ENCODE data around the gene RPS3A. TPM values are rescaled to one million over a fixed set of nuclear protein-coding genes. Genes with fewer than 3 reads are reported as not detected.

Gene RPS3A
- total and polyA plus RNA-seq, 2 of the 13 experiments (the other 11 are each of a cell fraction or from before 2014, with no cell fraction given) = 3,332 to 3,626 TPM

GRCh38 chr4:151099229-151099975 is at the start of gene RPS3A (continued):
- TF ChIP-seq ZNF737 (CRISPR knock-in tag; IDR thresholded peaks at IDR 0.05; ENCODE audit: borderline replicate concordance) (peak; percentile 56; the same call in 1 of the 2 replicates), XRCC5 (optimal IDR thresholded peaks at IDR 0.05; ENCODE audit: low read length) (peak; percentile 95), ZNF607 (CRISPR knock-in tag; IDR thresholded peaks at IDR 0.05; ENCODE audit: borderline replicate concordance) (peak; percentile 64), ZNF660 (CRISPR knock-in tag; IDR thresholded peaks at IDR 0.05; ENCODE audit: borderline replicate concordance, low read depth) (no peak), GPBP1L1 (CRISPR knock-in tag; IDR thresholded peaks at IDR 0.05) (no peak), AHR (CRISPR knock-in tag; IDR thresholded peaks at IDR 0.05) (peak; percentile 86), TEF (CRISPR knock-in tag; IDR thresholded peaks at IDR 0.05) (peak; percentile 85; the same call in 1 of the 2 replicates), ZBTB8A (CRISPR knock-in tag; IDR thresholded peaks at IDR 0.05; ENCODE audit: borderline replicate concordance, low read depth) (peak; percentile 84; the same call in 1 of the 2 replicates), SP2 (CRISPR knock-in tag; IDR thresholded peaks at IDR 0.05) (peak; percentile 76), IKZF5 (CRISPR knock-in tag; IDR thresholded peaks at IDR 0.05) (peak; percentile 96), ZKSCAN1 (IDR thresholded peaks at IDR 0.05; ENCODE audit: low read length) (no peak), ZNF572 (CRISPR knock-in tag; IDR thresholded peaks at IDR 0.05) (peak; percentile 47; the same call in 1 of the 2 replicates), ADNP (CRISPR knock-in tag; IDR thresholded peaks at IDR 0.05) (no peak), BHLHE40 (IDR thresholded peaks at IDR 0.05; ENCODE audit: low read length) (0 out of 2 replicates have a peak, but pooled peaks have one; percentile 3), RFX3 (CRISPR knock-in tag; IDR thresholded peaks at IDR 0.05) (no peak), MAFG (CRISPR knock-in tag; IDR thresholded peaks at IDR 0.05) (no peak), KAT8 (CRISPR knock-in tag; IDR thresholded peaks at IDR 0.05) (peak; percentile 98), PAWR (CRISPR knock-in tag; IDR thresholded peaks at IDR 0.05; ENCODE audit: borderline replicate concordance) (no peak), HOMEZ (CRISPR knock-in tag; IDR thresholded peaks at IDR 0.05; ENCODE audit: low read depth) (peak; percentile 92), PTBP1 (IDR thresholded peaks at IDR 0.05; ENCODE audit: low read depth, low read length, poor library complexity, severe bottlenecking) (peak; percentile 31), HOXA3 (CRISPR knock-in tag; IDR thresholded peaks at IDR 0.05) (peak; percentile 96), CREM (IDR thresholded peaks at IDR 0.05) (peak; percentile 93), CREM (CRISPR knock-in tag; IDR thresholded peaks at IDR 0.05) (no peak), ZNF225 (CRISPR knock-in tag; IDR thresholded peaks at IDR 0.05) (peak; percentile 92; the same call in 1 of the 2 replicates)
